HepG2 (cell line): ENCODE data around the gene FHIP1B. TPM values are rescaled to one million over a fixed set of nuclear protein-coding genes. Genes with fewer than 3 reads are reported as not detected.

ENCODE experiments used
- ATAC-seq: fragments of 200-7000 bp; cut with Tn5 transposase; 3 replicates; pipeline ENCODE4 v1.9.1; 2020; ENCODE audit warnings: mild to moderate bottlenecking, moderate library complexity
- BruUV-seq: library from RNA; stranded (reverse); fragments of 400-500 nt; replicated peaks from 2 replicates; lab custom pipeline; 2021; lab: Mats Ljungman, UMichigan
- CTCF ChIA-PET: fragments of 300-600 bp; formaldehyde crosslinking; extraction: SDS; loops from one replicate; lab custom pipeline; 2021; ENCODE audit warnings: low total read pairs, inconsistent platforms, low intra/inter-chr PET ratio; lab: Yijun Ruan, JAX
- POLR2A ChIA-PET: fragments of 350-600 bp; sonication (Branson Sonifier 250); formaldehyde crosslinking; loops from one replicate; lab custom pipeline; 2020; ENCODE audit warnings: antibody characterized with exemption, inconsistent platforms; lab: Yijun Ruan, JAX
- DNase-seq: peaks from one replicate; pipeline ENCODE4 v3.0.0-alpha.2; 2015; ENCODE audit warnings: low spot score
- FAIRE-seq: peaks from 3 replicates; lab custom pipeline; 2011; peaks lifted over from hg19 to GRCh38; lab: Jason Lieb, UNC
- H2AFZ ChIP-seq: one replicate; pipeline ENCODE4 v1.6.1; 2011; ENCODE audit warnings: low read length, inconsistent platforms
- H3K27ac ChIP-seq: fragments of 300-600 bp; 3 replicates; pipeline ENCODE4 v1.8.0; 2011; ENCODE audit warnings: mixed run types, mild to moderate bottlenecking, mixed read lengths, low read length, inconsistent platforms; ENCODE audit not compliant: insufficient read depth; ENCODE audit errors: extremely low read length
- H3K27me3 ChIP-seq, 2 experiments: fragments of 200-600 bp in 1 of 2; 2 replicates in 1 of 2; 3 replicates in 1 of 2; pipeline versions ENCODE4 v1.6.0 to v1.8.0; 2011; ENCODE audit warnings: low read length in 2 of 2, mild to moderate bottlenecking in 2 of 2, moderate library complexity in 2 of 2, inconsistent platforms in 1 of 2; ENCODE audit not compliant: insufficient read depth in 2 of 2, control insufficient read depth in 1 of 2
- H3K36me3 ChIP-seq, 2 experiments: fragments of 200-600 bp in 1 of 2; replicated peaks in 1 of 2; 2 replicates in 1 of 2; 3 replicates in 1 of 2; pipeline versions ENCODE4 v1.5.1 to v1.8.0; 2011; ENCODE audit warnings: low read length in 2 of 2, inconsistent platforms in 1 of 2; ENCODE audit not compliant: insufficient read depth in 2 of 2, control insufficient read depth in 1 of 2
- H3K4me1 ChIP-seq: 2 replicates; pipeline ENCODE4 v1.5.1; 2012; ENCODE audit warnings: low read length, inconsistent platforms; ENCODE audit not compliant: insufficient read depth
- H3K4me2 ChIP-seq: 2 replicates; pipeline ENCODE4 v1.6.0; 2011; ENCODE audit warnings: low read depth, low read length, inconsistent platforms
- H3K4me3 ChIP-seq, 3 experiments: fragments of 200-600 bp in 1 of 3; sonication (generic), shearing (Covaris generic) in 1 of 3; replicated peaks in 1 of 3; 2 replicates each; pipeline ENCODE4 v1.5.1; 2011 to 2016; ENCODE audit warnings: low read length in 3 of 3, inconsistent platforms in 2 of 3, low read depth in 2 of 3, mild to moderate bottlenecking in 2 of 3, control low read depth in 1 of 3, mixed read lengths in 1 of 3; ENCODE audit not compliant: insufficient read depth in 1 of 3
- H3K79me2 ChIP-seq: one replicate; pipeline ENCODE4 v1.6.1; 2011; ENCODE audit warnings: low read length, inconsistent platforms; ENCODE audit not compliant: insufficient read depth
- H3K9ac ChIP-seq: 2 replicates; pipeline ENCODE4 v1.6.0; 2011; ENCODE audit warnings: mild to moderate bottlenecking, low read depth, low read length, inconsistent platforms; ENCODE audit not compliant: insufficient read depth
- H3K9me3 ChIP-seq: 2 replicates; pipeline ENCODE4 v1.5.1; 2012; ENCODE audit warnings: mild to moderate bottlenecking, low read length
- H4K20me1 ChIP-seq: 2 replicates; pipeline ENCODE4 v1.6.0; 2011; ENCODE audit warnings: inconsistent platforms, mild to moderate bottlenecking, low read length, moderate library complexity; ENCODE audit not compliant: insufficient read depth
- NFE2L2 ChIP-seq: fragments of 150-350 bp; IDR thresholded peaks from 2 replicates; pipeline ENCODE4 v1.6.1; 2014; ENCODE audit warnings: low read length
- NFIB ChIP-seq: sonication (generic); formaldehyde crosslinking; IDR thresholded peaks from 2 replicates; pipeline ENCODE4 v1.9.0; 2021; ENCODE audit warnings: missing genetic modification reagents, mild to moderate bottlenecking, borderline replicate concordance
- NFYC ChIP-seq: IDR thresholded peaks from 2 replicates; pipeline ENCODE4 v1.6.1; 2016; ENCODE audit warnings: missing genetic modification reagents, missing compliant biosample characterization
- SETDB1 ChIP-seq: sonication (generic); formaldehyde crosslinking; IDR thresholded peaks from 2 replicates; pipeline ENCODE4 v1.5.1; 2020; ENCODE audit warnings: missing genetic modification reagents, mild to moderate bottlenecking, borderline replicate concordance
- SKI ChIP-seq: fragments of 450-650 bp; IDR thresholded peaks from one replicate; pipeline ENCODE4 v1.6.1; 2018; ENCODE audit warnings: mild to moderate bottlenecking; ENCODE audit not compliant: partially characterized antibody
- WGBS: methylation state at CpG from one replicate; pipeline ENCODE4 v1.1.6; 2017; ENCODE audit warnings: low lambda C conversion rate; 5-methylcytosine and 5-hydroxymethylcytosine counted together
- in situ Hi-C: cut with HindIII; loops from 2 replicates; pipeline ENCODE4 v1.10.0; 2017; ENCODE audit warnings: low pct_unique_long_range_greater_than_20kb; ENCODE audit not compliant: extremely low pct_ligation_motif_present
- intact Hi-C: fragments of 100-400 bp; cut with micrococcal nuclease; formaldehyde crosslinking; loops from one replicate; pipeline ENCODE4 v1.10.0; 2022; ENCODE audit not compliant: unreplicated experiment
- polyA plus RNA-seq, 8 experiments: library from polyadenylated mRNA; depleted of rRNA in 3 of 8; stranded (reverse) in 7 of 8; unstranded in 1 of 8; fragments of >200 nt; fragmentation: Illumina TruSeq in 4 of 8; extraction: Trizol in 4 of 8; gene quantifications; 2 replicates each; pipeline versions ENCODE4 v1.2.1 to v1.2.3, GENCODE V29; 2011 to 2016; ENCODE audit warnings: low read depth in 4 of 8, missing spikeins in 1 of 8, mixed read lengths in 1 of 8; ENCODE audit not compliant: insufficient read depth in 1 of 8
- total RNA-seq, 5 experiments: library from RNA; depleted of rRNA; stranded (reverse); fragments of >200 nt; fragmentation: Illumina TruSeq; extraction: Trizol; gene quantifications; 2 replicates each; pipeline ENCODE4 v1.2.3, GENCODE V29; 2016; ENCODE audit warnings: low read depth in 1 of 5

The FHIP1B gene
- total and polyA plus RNA-seq, 2 of the 13 experiments (the other 11 are each of a cell fraction or from before 2014, with no cell fraction given): 14.1 to 18.6 TPM

GRCh38 chr11:6240139-6240538, 5.7 kb upstream of the FHIP1B start:
- FAIRE-seq: no peak
- ATAC-seq: no peak
- Histone ChIP-seq H3K9me3 (no peaks in the 10 kb centered on the region), H2AFZ (no peak overlapping the region), H3K27ac (no peak overlapping the region), H4K20me1 (no peaks in the 10 kb centered on the region), H3K36me3 (no peaks in the 10 kb centered on the region), H3K4me1 (no peaks in the 10 kb centered on the region), H3K27me3 (peaks cover 2 to 16% of the 10 kb centered on the region in 2 experiments; a peak in 1 of 5 replicates), H3K9ac (no peak overlapping the region), H3K79me2 (no peaks in the 10 kb centered on the region), H3K4me3 (no peak overlapping the region), H3K4me2 (no peak overlapping the region)
- no TSS peak for BruUV-seq
- no peak for DNase-seq
- intact Hi-C loops (no loop called here), in situ Hi-C loops (no loop called here)
- CTCF ChIA-PET: no interaction called here
- TF ChIP-seq SKI (no peak), NFIB (CRISPR knock-in tag) (no peak), NFE2L2 (no peak), NFYC (CRISPR knock-in tag) (no peak)
- WGBS: 78% methylated on average over 28 of the region's 28 CpGs
- POLR2A ChIA-PET: no interaction called here

GRCh38 chr11:6238902-6239301, 4.5 kb upstream of the FHIP1B start, which contains the start of gene CNGA4:
TSS of gene CNGA4 (plus strand) at chr11:6239089. CDS start at chr11:6239207, 118 bp downstream.
- FAIRE-seq (no peak), DNase-seq (no peak), ATAC-seq (no peak)
- H3K27me3 ChIP-seq: peaks cover 2 to 16% of the 10 kb centered on the region in 2 experiments; a peak in 1 of 5 replicates
- ChIA-PET CTCF (no interaction called here), POLR2A (no interaction called here)
- no peaks in the 10 kb centered on the region for H3K36me3 ChIP-seq
- H3K4me1 ChIP-seq: peaks cover under 1% of the 10 kb centered on the region; the same call in 1 of the 2 replicates
- H3K79me2 ChIP-seq: peaks cover 4% of the 10 kb centered on the region
- in situ Hi-C loops: no loop called here
- BruUV-seq: no TSS peak
- H3K27ac ChIP-seq: no peak within 1 kb of the TSS
- no peak within 1 kb of the TSS for H3K4me2 ChIP-seq
- no peak within 1 kb of the TSS for H3K9ac ChIP-seq
- no peaks in the 10 kb centered on the region for H4K20me1 ChIP-seq
- H3K9me3 ChIP-seq: no peaks in the 10 kb centered on the region
- intact Hi-C loops: loop anchor here (10.0 kb wide), 1 partner anchor 246 kb away; the partner anchor contains the start of genes ARFIP2 and TIMM10B
- WGBS: no CpG with 5 or more reads among the region's 1 CpG
- H3K4me3 ChIP-seq: no peak within 1 kb of the TSS
- no peak within 1 kb of the TSS for H2AFZ ChIP-seq
- no peak for TF ChIP-seq SETDB1 (CRISPR knock-in tag)
- TF ChIP-seq, all 625 proteins: peak for 0
